Mesenchymal stem cell (in vitro differentiated cells and primary cell): Measurements from ENCODE around the gene RECK.

Experiments used
- DNase-seq: peaks from one replicate; pipeline ENCODE4 v3.0.0-alpha.2; 2013
- H2AFZ ChIP-seq: one replicate; pipeline ENCODE4 v1.6.1; 2013; ENCODE audit warnings: low read depth, mild to moderate bottlenecking, control low read depth, inconsistent platforms, low read length, moderate library complexity
- H2AK5ac ChIP-seq: 2 replicates; pipeline ENCODE4 v1.6.1; 2013; ENCODE audit warnings: low read length, moderate library complexity, mild to moderate bottlenecking, inconsistent platforms; ENCODE audit not compliant: severe bottlenecking
- H2BK120ac ChIP-seq: one replicate; pipeline ENCODE4 v1.6.1; 2013; ENCODE audit warnings: low read depth, mild to moderate bottlenecking, inconsistent platforms, low read length, moderate library complexity
- H2BK12ac ChIP-seq, 2 experiments: one replicate each; pipeline ENCODE4 v1.6.1; 2013; ENCODE audit warnings: inconsistent platforms in 2 of 2, low read length in 2 of 2, mild to moderate bottlenecking in 2 of 2, moderate library complexity in 2 of 2, control low read depth in 1 of 2
- H2BK15ac ChIP-seq: one replicate; pipeline ENCODE4 v1.6.1; 2013; ENCODE audit warnings: mild to moderate bottlenecking, low read depth, inconsistent platforms; ENCODE audit not compliant: poor library complexity, severe bottlenecking
- H2BK5ac ChIP-seq: 2 replicates; pipeline ENCODE4 v1.6.1; 2013; ENCODE audit warnings: low read depth, mild to moderate bottlenecking, low read length, control low read depth, inconsistent platforms; ENCODE audit not compliant: poor library complexity, severe bottlenecking
- H3K14ac ChIP-seq, 2 experiments: one replicate each; pipeline ENCODE4 v1.6.1; 2013; ENCODE audit warnings: inconsistent platforms in 2 of 2, low read length in 2 of 2, control low read depth in 1 of 2, mild to moderate bottlenecking in 1 of 2, moderate library complexity in 1 of 2
- H3K18ac ChIP-seq, 2 experiments: one replicate each; pipeline ENCODE4 v1.6.1; 2013; ENCODE audit warnings: inconsistent platforms in 2 of 2, low read length in 2 of 2, control low read depth in 1 of 2, low read depth in 1 of 2, mild to moderate bottlenecking in 1 of 2
- H3K23ac ChIP-seq, 2 experiments: one replicate each; pipeline ENCODE4 v1.6.1; 2013; ENCODE audit warnings: inconsistent platforms in 2 of 2, low read length in 2 of 2, mild to moderate bottlenecking in 2 of 2, moderate library complexity in 2 of 2, control low read depth in 1 of 2
- H3K27ac ChIP-seq: 2 replicates; pipeline ENCODE4 v1.5.1; 2013; ENCODE audit warnings: mild to moderate bottlenecking, moderate library complexity, low read length, control low read depth, inconsistent platforms; ENCODE audit not compliant: poor library complexity, severe bottlenecking
- H3K27me3 ChIP-seq, 2 experiments: 2 replicates each; pipeline versions ENCODE4 v1.6.1 to v1.7.0; 2013; ENCODE audit warnings: low read length in 2 of 2, mild to moderate bottlenecking in 2 of 2, moderate library complexity in 2 of 2, control low read depth in 1 of 2, inconsistent platforms in 1 of 2; ENCODE audit not compliant: control insufficient read depth in 1 of 2, insufficient read depth in 1 of 2
- H3K36me3 ChIP-seq, 2 experiments: 2 replicates each; pipeline versions ENCODE4 v1.6.1 to v1.7.0; 2013; ENCODE audit warnings: low read length in 2 of 2, control low read depth in 1 of 2, inconsistent platforms in 1 of 2, low read depth in 1 of 2, mild to moderate bottlenecking in 1 of 2; ENCODE audit not compliant: insufficient read depth in 2 of 2, control insufficient read depth in 1 of 2
- H3K4ac ChIP-seq, 2 experiments: one replicate each; pipeline ENCODE4 v1.6.1; 2013; ENCODE audit warnings: inconsistent platforms in 2 of 2, low read length in 2 of 2, mild to moderate bottlenecking in 2 of 2, moderate library complexity in 2 of 2, control low read depth in 1 of 2, low read depth in 1 of 2
- H3K4me1 ChIP-seq: 2 replicates; pipeline ENCODE4 v1.6.1; 2013; ENCODE audit warnings: low read depth, low read length, control low read depth; ENCODE audit not compliant: control insufficient read depth, insufficient read depth
- H3K4me2 ChIP-seq: 2 replicates; pipeline ENCODE4 v1.6.1; 2013; ENCODE audit warnings: low read length, mild to moderate bottlenecking, inconsistent platforms; ENCODE audit not compliant: poor library complexity, severe bottlenecking
- H3K4me3 ChIP-seq, 2 experiments: 2 replicates each; pipeline versions ENCODE4 v1.5.1 to v1.7.0; 2013; ENCODE audit warnings: low read length in 2 of 2, mild to moderate bottlenecking in 2 of 2, control low read depth in 1 of 2, low read depth in 1 of 2; ENCODE audit not compliant: insufficient read depth in 1 of 2
- H3K79me1 ChIP-seq: replicated peaks from 2 replicates; pipeline ENCODE4 v1.6.1; 2013; ENCODE audit warnings: mild to moderate bottlenecking, control low read depth, low read length, inconsistent platforms; ENCODE audit not compliant: poor library complexity, severe bottlenecking
- H3K9ac ChIP-seq: 2 replicates; pipeline ENCODE4 v1.7.0; 2013; ENCODE audit warnings: mild to moderate bottlenecking, low read length, moderate library complexity
- H3K9me3 ChIP-seq: 2 replicates; pipeline ENCODE4 v1.7.0; 2013; ENCODE audit warnings: mild to moderate bottlenecking, low read length; ENCODE audit not compliant: control insufficient read depth
- H4K8ac ChIP-seq: one replicate; pipeline ENCODE4 v1.6.1; 2013; ENCODE audit warnings: inconsistent platforms, mild to moderate bottlenecking, low read length, moderate library complexity
- H4K91ac ChIP-seq: one replicate; pipeline ENCODE4 v1.6.1; 2013; ENCODE audit warnings: mild to moderate bottlenecking, low read length, inconsistent platforms
- WGBS: methylation state at CpG from one replicate; pipeline ENCODE4 v1.1.7; 2013; ENCODE audit warnings: mixed read lengths; 5-methylcytosine and 5-hydroxymethylcytosine counted together

RECK gene

GRCh38 chr9:36151316-36152210 lies 114.8 kb downstream of the RECK start:
- 47% methylated on average over 12 of the region's 14 CpGs for WGBS
- no peak overlapping the region for H3K4me3 ChIP-seq
- peak overlapping the region; percentile 79 to 96 for H2BK12ac ChIP-seq
- DNase-seq: peak; percentile 87
- peak overlapping the region; percentile 22 for H4K91ac ChIP-seq
- H3K27me3 ChIP-seq: no peaks in the 10 kb centered on the region
- no peak overlapping the region for H2BK5ac ChIP-seq
- H3K27ac ChIP-seq: peak overlapping the region; percentile 8
- H3K9ac ChIP-seq: no peak overlapping the region
- peak overlapping the region; percentile 69 for H2BK120ac ChIP-seq
- no peak overlapping the region for H3K4me2 ChIP-seq
- peak overlapping the region; percentile 78 for H2AK5ac ChIP-seq
- H2BK15ac ChIP-seq: peak overlapping the region; percentile 31
- H3K4me1 ChIP-seq: peaks cover 36% of the 10 kb centered on the region
- peak overlapping the region in 1 of 2 experiments; percentile 9 for H3K14ac ChIP-seq
- peaks cover 2% of the 10 kb centered on the region for H3K79me1 ChIP-seq
- peaks cover 3% of the 10 kb centered on the region for H3K9me3 ChIP-seq
- H3K4ac ChIP-seq: peak overlapping the region; percentile 71 to 84
- peak overlapping the region; percentile 76 to 86 for H3K18ac ChIP-seq
- peaks cover 8 to 28% of the 10 kb centered on the region in 2 experiments for H3K36me3 ChIP-seq
- H4K8ac ChIP-seq: peak overlapping the region; percentile 93
- H2AFZ ChIP-seq: peak overlapping the region; percentile 62
- peak overlapping the region in 1 of 2 experiments; percentile 15 for H3K23ac ChIP-seq

GRCh38 chr9:36152741-36153438 lies 116.2 kb downstream of the RECK start:
- H4K8ac ChIP-seq: no peak overlapping the region
- no peaks in the 10 kb centered on the region for H3K27me3 ChIP-seq
- H2BK15ac ChIP-seq: no peak overlapping the region
- no peak overlapping the region for H3K27ac ChIP-seq
- H3K4ac ChIP-seq: peak overlapping the region in 1 of 2 experiments; percentile 35
- H3K14ac ChIP-seq: no peak overlapping the region
- DNase-seq: peak; percentile 38
- no peak overlapping the region for H2BK5ac ChIP-seq
- peak overlapping the region; percentile 1 for H2AK5ac ChIP-seq
- no peak overlapping the region for H2BK120ac ChIP-seq
- peak overlapping the region; percentile 0 to 8 for H2BK12ac ChIP-seq
- H3K9me3 ChIP-seq: peaks cover 3% of the 10 kb centered on the region
- peak overlapping the region in 1 of 2 experiments; percentile 0 for H3K18ac ChIP-seq
- H2AFZ ChIP-seq: no peak overlapping the region
- H3K79me1 ChIP-seq: peaks cover 2% of the 10 kb centered on the region
- peaks cover 10 to 25% of the 10 kb centered on the region in 2 experiments for H3K36me3 ChIP-seq
- H3K4me2 ChIP-seq: no peak overlapping the region
- H3K9ac ChIP-seq: no peak overlapping the region
- 96% methylated on average over 8 of the region's 10 CpGs for WGBS
- no peak overlapping the region for H3K4me3 ChIP-seq
- no peak overlapping the region for H3K23ac ChIP-seq
- no peak overlapping the region for H4K91ac ChIP-seq
- peaks cover 32% of the 10 kb centered on the region for H3K4me1 ChIP-seq

- no peak overlapping the region for H3K4me2 ChIP-seq
- peak overlapping the region; percentile 44 for H3K27ac ChIP-seq
- no peak overlapping the region for H3K14ac ChIP-seq
- H3K79me1 ChIP-seq: peaks cover 2% of the 10 kb centered on the region
- 73% methylated on average over 4 of the region's 9 CpGs for WGBS
- no peak overlapping the region for H2BK12ac ChIP-seq
- peaks cover 10 to 23% of the 10 kb centered on the region in 2 experiments for H3K36me3 ChIP-seq
- H3K9ac ChIP-seq: peak overlapping the region; percentile 86
- no peak overlapping the region for H3K23ac ChIP-seq
- DNase-seq: no peak
- no peaks in the 10 kb centered on the region for H3K27me3 ChIP-seq
- no peak overlapping the region for H2AFZ ChIP-seq
- H3K4me3 ChIP-seq: no peak overlapping the region
- H2BK15ac ChIP-seq: peak overlapping the region; percentile 33
- no peak overlapping the region for H3K18ac ChIP-seq
- H4K8ac ChIP-seq: no peak overlapping the region
- no peak overlapping the region for H3K4ac ChIP-seq
- H3K9me3 ChIP-seq: peaks cover 3% of the 10 kb centered on the region
- H2BK120ac ChIP-seq: no peak overlapping the region
- peaks cover 27% of the 10 kb centered on the region for H3K4me1 ChIP-seq
- no peak overlapping the region for H4K91ac ChIP-seq
- no peak overlapping the region for H2BK5ac ChIP-seq
- no peak overlapping the region for H2AK5ac ChIP-seq
Observed at GRCh38 chr9:36153746-36154145, 117.0 kb downstream of the RECK start.
